Measurements from ENCODE around the gene DDO. TPM values are rescaled to one million over a fixed set of nuclear protein-coding genes. Genes with fewer than 3 reads are reported as not detected.

Gene DDO
- total RNA-seq, 4 donors from 2014 or later, result 2.4 to 7.6 (median 2.6) TPM

DNA sequence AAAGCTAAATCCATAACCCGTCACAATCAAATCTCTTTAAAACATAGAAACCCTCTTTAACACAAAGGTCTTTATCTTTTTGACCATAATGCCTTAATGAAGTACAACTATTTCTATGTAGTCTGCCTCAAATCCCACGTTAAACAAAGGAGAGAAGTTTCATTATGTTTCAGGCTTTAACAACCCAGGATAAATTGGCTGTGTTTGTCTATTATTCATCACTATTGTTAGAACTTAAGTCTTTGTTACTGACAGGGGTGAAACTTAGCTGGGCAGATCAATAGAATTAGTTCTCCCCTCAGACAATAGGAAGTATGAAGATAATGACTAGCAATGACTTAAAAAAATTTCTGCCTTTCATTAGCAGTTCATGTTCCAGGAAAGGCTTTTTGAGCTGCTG is 47.1 kb downstream of the DDO start:
- DNase-seq (ENCODE audit: low spot score) (no peak), ATAC-seq (ENCODE audit: low FRiP score) (no peak)
- TF ChIP-seq CTCF (IDR thresholded peaks at IDR 0.05), result no peak

DNA sequence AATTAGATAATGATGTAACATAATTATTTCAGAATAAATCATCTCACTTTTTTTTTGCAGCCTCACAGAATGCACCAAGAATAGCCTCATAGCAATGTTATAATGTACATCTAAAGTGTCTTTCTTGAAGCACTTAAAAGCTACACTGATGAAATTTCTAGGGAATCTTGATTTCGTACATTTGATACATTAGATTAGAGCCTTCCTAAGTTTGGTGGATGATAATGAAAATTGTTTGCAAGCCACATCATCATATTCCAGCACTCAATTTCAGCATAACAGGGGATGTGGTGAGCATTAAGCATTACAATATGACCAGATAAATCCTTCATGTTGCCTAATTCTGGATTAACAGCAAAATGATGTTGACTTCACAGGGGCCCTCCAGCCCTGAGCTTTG is 47.5 kb downstream of the DDO start:
- DNase-seq (ENCODE audit: low spot score), result no peak
- TF ChIP-seq CTCF (IDR thresholded peaks at IDR 0.05), result no peak
- ATAC-seq (ENCODE audit: low FRiP score), result no peak

DNA sequence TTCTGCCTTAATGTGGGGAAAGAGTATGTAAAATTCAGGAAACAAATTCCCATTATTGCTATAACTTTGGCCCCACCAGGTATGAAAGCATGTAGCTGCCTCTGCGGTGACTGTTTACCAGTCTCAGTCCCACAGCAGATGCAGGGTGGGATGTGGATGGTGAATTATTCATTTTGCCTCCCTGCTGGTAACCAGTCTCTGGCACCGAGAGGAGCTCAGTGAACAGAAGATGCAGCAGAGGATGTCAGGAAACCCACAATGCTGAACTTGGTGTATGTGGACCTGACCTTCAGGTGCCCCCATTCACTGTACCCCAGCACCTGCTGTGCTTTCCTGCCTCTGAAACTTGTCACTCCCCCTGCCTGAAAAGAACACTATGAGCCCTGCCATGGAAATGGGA is 48.4 kb downstream of the DDO start:
- no peak for ATAC-seq (ENCODE audit: low FRiP score)
- no peak for DNase-seq (ENCODE audit: low spot score)
- no peak for TF ChIP-seq CTCF (IDR thresholded peaks at IDR 0.05)

- no peak for ATAC-seq (ENCODE audit: low FRiP score)
Observed at GRCh38 chr6:110366256-110366655, 49.1 kb downstream of the DDO start.

DNA sequence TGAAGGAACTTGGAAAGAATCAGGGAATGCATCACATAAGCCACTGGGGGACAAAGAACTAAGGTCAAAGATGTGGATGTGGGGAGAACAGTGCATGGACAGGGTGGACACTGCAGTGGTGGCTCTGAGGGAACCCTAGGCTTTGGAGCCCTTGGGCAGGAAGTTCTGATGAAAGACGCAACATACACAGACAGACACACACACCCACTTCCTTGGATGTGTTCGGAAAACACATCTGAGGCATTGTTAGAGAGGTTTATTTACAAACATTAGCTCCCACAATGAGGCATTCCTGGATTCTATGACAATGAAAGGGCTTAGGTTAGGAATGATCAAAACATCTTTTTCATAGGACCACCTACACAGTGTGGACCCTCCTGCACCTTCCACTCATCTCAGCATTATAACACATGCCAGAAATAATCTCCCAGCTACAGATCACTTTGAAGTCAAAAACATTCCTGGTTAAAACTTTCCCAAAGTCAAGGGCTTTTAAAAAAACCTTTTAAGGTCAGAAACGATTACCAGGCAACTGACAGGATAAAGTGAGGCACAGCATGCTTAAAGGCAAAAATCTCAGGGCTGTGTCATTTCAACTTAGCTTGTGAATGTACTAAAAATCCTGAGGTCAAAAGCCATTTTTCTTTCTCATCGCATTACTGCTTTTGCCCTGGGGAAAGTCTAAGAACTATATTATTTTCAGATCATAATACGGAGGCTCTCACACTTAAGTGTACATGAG is 50.8 kb downstream of the DDO start:
- no peak for TF ChIP-seq CTCF (IDR thresholded peaks at IDR 0.05)
- ATAC-seq (ENCODE audit: low FRiP score) (no peak), DNase-seq (ENCODE audit: low spot score) (no peak)

More at GRCh38 chr6:110366256-110366655, 49.1 kb downstream of the DDO start:
- DNase-seq (ENCODE audit: low spot score), result no peak
- TF ChIP-seq CTCF (IDR thresholded peaks at IDR 0.05), result no peak

GRCh38 chr6:110363748-110364147 is 51.6 kb downstream of the DDO start:
- no peak for DNase-seq (ENCODE audit: low spot score)
- TF ChIP-seq CTCF (IDR thresholded peaks at IDR 0.05), result no peak
- ATAC-seq (ENCODE audit: low FRiP score), result no peak

- no peak for TF ChIP-seq CTCF (IDR thresholded peaks at IDR 0.05)
- DNase-seq (ENCODE audit: low spot score) (no peak), ATAC-seq (ENCODE audit: low FRiP score) (no peak)
Observed at GRCh38 chr6:110360676-110361075, 54.7 kb downstream of the DDO start.
